Esophagus mucosa (tissue), 1 donor: Measurements from ENCODE around the gene COG4. TPM values are rescaled to one million over a fixed set of nuclear protein-coding genes. Genes with fewer than 3 reads are reported as not detected.
A peak's percentile ranks its signal among the peaks of the same experiment; 100 is the strongest.

Experiments
- ATAC-seq: fragments of 200-7000 bp; cut with Tn5 transposase; one replicate; pipeline ENCODE4 v1.9.1; 2020
- total RNA-seq: library from RNA; stranded (reverse); gene quantifications from one replicate; pipeline ENCODE4 v1.2.4, GENCODE V29; 2023
- donor health status: DM: yes; HTN: yes; CAD: no.

Gene COG4
- total RNA-seq, 1 donor from 2014 or later, result 53.2 TPM

DNA sequence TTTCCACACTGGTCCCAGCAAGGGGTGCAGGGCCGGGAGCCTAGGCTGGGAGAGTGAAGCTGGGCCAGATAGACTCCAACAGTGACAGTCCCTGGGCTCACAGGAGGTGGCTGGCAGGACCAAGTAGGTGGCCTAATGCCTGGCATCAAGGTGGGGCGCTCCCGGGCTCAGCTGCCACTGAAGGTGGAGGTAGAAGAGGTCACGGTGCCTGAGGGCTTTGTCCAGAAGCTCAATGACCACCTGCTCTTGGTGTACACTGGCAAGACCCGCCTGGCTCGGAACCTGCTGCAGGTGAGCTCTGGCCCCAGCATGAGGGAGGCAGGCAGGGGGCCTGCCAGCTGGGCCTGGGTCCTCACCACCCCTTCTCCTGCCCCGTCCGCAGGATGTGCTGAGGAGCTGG is 45.2 kb downstream of the COG4 start:
- ATAC-seq, result no peak

DNA sequence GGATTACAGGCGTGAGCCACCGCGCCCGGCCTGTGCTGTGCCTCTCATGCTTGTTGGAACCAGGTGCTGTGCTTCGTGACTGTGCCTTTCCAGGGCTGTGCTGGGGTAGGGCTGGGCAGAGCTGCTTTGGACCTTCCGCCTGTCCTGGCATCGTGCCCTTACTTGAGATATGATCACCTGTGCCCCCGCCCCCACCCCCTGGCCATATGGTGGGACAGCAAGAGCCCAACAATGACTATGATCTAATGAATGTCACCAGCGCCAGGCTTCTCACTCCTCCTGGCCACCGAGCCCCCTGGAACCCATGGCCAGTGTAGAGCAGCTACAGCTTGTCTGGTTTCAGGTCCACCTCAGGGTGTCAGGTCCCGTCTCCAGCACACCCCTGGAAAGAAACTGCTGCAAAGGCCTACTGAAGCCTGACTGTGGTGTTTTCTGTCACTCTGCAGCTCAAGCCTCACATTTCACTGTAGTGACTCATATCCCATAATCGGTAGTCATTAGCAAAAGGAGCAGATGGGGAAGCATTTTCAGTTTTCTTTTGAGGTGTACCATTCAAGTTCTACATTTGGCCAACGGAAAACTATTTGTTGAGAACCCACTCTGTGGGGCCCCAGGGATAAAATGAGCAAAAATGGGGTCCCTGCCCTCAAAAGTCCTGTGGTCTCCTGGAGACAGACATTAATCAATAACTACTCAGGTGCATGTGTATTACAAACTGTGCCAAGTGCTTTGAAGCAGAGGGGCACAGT is 46.9 kb downstream of the COG4 start:
- ATAC-seq, result peak; percentile 54

DNA sequence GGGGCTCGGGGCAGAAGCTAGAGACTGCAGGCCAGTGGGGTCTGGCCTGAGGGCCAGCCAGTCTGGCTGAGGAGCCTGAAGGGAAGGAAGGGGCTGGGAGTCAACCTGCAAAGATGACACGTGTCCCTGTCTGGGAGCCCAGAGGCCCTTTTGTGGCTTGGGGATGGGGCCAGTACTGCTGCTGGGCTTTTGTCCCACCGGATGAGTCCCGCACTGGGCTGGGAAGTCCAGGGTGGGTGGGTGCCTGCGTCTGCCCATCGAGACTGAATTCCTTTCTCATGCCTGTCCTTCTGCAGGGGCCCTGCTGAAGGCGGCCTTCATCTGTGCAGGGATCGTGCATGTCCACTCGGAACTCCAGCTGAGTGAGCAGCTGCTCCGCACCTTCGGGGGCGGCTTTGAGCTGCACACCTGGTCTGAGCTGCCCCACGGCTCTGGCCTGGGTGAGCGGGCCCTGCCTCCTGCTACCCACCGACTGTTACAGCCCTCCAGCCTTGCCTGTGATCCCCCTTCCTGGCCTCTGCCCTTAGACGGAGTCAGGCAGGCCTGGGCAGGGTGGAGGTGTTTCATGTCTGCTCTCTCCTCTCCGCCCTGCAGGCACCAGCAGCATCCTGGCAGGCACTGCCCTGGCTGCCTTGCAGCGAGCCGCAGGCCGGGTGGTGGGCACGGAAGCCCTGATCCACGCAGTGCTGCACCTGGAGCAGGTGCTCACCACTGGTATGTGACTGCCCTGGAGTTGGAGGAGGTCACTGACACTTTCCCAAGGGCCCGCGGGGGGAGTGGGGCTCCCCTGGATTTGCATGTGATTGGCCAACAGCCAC is 48.1 kb downstream of the COG4 start:
- peak; percentile 6 for ATAC-seq

DNA sequence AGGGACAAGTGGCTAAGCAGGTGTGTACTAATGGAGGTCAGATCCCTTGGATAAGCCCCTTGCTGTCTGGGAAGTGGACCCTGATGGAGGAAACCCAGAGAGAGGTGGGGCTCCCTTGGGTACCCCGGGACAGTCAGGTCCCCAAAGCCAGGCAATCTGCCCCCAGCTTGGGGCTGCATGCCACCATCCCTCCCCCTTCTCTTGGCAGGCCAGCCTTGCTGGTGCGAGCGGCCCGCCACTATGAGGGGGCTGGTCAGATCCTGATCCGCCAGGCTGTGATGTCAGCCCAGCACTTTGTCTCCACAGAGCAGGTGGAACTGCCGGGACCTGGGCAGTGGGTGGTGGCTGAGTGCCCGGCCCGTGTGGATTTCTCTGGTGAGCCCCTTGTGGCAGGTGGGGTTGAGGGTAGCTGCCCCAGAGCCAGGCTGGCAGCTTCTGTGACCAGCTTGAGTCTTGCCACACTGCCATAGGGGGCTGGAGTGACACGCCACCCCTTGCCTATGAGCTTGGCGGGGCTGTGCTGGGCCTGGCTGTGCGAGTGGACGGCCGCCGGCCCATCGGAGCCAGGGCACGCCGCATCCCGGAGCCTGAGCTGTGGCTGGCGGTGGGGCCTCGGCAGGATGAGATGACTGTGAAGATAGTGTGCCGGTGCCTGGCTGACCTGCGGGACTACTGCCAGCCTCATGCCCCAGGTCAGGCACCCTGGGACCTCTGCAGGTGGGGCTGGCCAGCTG is 48.9 kb downstream of the COG4 start:
- no peak for ATAC-seq

DNA sequence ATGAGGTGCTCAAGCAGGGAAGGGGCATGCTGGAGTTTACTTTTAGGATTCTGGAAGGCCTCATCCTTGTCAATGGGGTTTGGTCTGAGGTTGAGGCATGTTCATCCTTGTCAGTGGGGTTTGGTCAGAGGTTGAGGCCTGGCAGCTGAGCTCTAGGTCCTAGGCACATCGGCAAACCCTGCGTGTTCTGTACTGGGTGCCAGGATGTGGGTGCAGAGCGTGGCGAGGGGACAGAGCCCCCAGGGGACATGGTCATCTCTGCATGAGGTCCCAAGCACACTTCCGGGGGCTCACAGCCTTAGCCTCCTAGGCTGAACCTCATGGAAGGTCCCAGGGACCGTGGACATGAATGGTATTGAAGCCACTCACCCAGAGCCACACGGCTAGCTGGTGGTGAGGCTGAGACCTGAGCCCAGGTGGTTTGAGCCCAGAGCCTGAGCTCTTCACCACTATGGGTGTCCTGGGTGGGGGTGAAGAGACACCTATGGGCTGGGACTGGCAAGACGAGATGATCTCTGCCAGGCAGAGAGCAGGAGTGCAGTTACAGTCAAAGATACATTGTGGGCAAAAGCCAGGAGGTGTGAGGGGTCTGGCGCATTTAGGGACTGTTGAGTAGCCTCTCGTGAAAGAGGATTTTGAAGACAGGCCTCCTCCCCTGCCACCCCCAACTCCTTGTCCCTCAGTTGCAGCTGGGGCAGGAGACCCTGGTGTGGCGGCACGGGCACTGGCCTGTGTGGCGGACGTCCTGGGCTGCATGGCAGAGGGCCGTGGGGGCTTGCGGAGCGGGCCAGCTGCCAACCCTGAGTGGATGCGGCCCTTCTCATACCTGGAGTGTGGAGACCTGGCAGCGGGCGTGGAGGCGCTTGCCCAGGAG is 49.7 kb downstream of the COG4 start:
- no peak for ATAC-seq

DNA sequence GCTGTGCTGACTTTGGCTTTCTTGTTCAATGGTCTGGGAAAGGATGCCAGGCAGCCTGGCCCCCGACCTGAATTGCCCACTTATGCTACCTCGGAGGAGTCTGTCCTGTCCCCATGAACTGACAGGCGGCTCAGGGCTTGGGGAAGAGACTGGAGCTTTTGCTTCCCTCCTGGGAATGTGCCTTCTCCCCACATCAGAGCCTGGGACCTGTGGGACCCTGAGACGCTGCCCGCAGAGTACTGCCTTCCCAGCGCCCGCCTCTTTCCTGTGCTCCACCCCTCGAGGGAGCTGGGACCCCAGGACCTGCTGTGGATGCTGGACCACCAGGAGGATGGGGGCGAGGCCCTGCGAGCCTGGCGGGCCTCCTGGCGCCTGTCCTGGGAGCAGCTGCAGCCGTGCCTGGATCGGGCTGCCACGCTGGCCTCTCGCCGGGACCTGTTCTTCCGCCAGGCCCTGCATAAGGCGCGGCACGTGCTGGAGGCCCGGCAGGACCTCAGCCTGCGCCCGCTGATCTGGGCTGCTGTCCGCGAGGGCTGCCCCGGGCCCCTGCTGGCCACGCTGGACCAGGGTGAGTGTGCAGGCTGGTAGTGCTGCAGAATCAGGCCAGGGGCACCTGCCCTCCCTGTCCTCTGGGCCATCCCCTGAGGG is 50.4 kb downstream of the COG4 start:
- ATAC-seq, result no peak

DNA sequence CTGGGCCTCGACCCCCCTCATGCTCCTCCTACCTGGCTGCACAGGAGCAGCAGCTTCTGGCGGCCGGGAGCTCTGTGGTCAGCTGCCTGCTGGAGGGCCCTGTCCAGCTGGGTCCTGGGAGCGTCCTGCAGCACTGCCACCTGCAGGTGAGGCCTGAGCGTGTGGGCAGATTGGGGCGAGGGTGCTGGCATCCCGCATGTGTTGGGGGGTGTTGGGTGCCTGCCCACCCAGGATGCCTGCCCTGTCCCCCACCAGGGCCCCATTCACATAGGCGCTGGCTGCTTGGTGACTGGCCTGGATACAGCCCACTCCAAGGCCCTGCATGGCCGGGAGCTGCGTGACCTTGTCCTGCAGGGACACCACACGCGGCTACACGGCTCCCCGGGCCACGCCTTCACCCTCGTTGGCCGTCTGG is 52.4 kb downstream of the COG4 start:
- no peak for ATAC-seq

DNA sequence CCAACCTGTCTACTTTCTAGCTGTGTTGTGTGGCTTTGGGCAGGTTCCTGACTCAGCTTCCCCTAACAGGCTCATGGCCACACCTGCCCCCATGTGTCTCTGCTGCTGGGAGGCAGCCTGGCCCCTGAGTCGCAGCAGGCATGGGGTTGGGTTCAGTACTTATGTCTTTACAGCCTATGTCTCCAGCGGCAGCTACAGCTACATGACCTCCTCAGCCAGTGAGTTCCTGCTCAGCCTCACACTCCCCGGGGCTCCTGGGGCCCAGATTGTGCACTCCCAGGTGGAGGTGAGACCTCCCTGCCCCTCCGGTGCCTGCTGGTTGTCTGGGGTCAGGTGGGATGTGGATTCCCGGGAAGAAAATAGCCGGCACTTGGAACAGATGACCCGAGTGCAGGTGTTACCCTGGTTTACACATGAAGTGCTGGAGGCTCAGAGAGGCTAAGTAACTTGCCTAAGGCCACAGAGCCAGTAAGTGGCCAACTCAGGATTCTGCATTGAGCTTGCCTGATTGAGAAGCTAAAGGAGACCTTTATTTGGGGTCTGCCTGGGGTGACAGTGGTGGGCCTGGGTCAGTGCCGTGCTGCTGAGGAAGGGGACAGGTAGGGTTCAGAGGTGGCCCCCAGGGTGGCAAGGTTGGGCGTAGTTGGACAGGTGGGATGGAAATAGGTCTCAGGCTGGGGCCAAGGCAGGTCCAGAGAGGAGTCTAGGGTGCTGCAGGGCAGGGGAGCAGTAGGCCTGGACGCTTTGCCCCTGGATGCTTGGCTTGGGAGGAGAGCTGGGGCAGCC is 53.0 kb downstream of the COG4 start:
- ATAC-seq, result no peak

DNA sequence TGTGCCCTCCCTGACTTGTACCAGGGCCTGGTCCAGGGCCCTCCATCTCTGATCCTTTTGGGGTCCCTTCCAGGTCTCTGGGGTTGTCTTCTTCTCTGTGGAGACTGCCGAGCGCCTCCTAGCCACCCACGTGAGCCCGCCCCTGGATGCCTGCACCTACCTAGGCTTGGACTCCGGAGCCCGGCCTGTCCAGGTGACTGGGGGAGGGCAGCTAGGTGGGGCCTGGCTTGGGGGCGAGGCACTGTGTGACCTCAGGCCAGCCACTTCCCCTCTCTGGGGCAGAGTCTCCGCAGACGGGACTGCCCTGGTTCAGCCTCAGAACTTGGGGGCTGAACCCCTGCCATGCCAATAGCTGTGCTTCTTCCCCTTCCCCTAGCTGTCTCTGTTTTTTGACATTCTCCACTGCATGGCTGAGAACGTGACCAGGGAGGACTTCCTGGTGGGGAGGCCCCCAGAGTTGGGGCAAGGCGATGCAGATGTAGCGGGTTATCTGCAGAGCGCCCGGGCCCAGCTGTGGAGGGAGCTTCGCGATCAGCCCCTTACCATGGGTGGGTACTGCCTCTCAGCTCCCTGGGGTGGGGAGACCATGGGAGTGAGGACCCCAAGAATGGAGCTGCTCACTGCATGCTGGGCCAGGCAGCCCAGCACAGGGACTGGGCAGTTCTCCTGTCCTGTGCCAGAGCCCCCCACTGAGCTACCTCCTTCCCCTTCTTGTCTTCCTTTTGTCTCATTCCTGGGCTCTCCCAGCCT is 54.4 kb downstream of the COG4 start:
- no peak for ATAC-seq

DNA sequence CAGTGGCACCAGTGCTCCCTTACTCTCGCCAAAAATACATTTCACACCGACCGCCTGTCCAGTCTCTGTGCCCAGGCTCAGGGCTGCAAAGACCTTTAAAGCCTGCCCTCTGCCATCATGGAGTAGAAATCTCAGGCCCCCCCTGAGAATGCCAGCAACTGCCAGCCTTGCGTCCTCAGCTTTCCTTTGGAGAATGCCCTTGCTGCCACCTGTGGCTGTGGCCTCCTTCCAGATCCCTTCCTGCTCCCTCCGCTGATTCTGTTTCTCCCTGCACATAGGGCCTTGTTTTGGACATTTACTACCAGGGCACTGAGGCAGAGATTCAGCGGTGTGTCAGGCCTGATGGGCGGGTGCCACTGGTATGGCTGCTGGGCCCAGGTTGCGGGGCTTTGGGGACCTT is 55.7 kb downstream of the COG4 start:
- ATAC-seq, result no peak

DNA sequence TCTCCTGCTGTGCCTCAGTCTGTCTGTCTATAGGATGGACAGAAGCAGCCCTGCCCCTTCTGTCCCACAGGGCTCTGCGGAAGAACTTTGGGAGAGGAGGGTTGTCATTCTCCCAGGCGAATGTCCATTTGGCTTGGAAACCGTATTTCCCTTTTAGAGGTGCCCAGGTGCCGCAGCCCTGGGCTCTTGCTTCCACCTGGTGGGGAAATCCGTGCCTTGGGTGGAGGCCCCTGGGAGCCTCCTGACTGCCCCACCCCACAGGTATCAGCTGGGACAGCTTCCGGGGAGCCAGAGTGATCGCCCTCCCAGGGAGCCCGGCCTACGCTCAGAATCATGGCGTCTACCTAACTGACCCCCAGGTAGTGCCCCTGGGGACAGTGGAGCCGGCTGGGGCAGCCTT is 56.2 kb downstream of the COG4 start:
- ATAC-seq, result no peak

DNA sequence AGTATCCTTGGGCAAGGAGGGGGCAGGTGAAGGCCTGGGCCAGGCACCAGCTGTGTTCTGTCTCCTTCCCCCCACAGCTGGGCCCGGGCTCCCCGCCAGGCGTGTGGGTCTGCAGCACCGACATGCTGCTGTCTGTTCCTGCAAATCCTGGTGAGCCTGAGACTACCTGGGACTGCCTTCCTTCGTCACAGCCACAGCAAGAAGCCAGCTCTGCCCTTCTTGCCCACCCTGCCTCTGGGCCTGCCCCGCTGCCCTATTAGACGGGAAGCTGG is 56.6 kb downstream of the COG4 start:
- ATAC-seq, result no peak

DNA sequence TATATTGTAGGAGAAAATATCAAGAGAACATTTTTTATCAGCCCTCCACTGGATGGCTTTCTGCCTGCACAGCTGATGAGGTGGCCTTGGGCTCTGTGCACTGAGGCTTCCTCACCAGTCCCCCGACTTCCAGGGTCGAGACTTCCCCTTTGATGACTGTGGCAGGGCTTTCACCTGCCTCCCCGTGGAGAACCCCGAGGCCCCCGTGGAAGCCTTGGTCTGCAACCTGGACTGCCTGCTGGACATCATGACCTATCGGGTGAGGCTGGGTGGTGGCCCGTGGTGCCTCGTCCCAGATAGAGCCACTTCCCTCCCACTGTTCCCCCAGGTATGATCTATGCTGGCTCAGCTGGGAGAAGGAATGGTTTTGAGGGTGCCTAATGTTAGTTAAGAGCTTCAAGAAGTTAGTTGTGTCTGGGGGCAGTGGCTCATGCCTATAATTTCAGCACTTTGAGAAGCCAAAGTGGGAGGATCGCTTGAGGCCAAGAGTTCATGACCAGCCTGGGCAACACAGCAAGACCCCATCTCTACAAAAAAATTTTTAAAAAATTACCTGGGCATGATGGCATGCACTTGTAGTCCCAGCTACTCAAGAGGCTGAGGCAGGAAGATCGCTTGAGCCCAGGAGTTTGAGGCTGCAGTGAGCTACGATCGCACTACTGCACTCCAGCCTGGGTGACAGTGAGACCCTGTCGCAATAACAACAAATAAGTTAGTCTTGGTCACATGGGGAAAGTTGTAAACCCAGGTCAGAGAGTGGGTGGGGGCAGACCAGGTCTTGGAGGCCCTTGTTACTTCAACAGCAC is 57.2 kb downstream of the COG4 start:
- ATAC-seq, result no peak

DNA sequence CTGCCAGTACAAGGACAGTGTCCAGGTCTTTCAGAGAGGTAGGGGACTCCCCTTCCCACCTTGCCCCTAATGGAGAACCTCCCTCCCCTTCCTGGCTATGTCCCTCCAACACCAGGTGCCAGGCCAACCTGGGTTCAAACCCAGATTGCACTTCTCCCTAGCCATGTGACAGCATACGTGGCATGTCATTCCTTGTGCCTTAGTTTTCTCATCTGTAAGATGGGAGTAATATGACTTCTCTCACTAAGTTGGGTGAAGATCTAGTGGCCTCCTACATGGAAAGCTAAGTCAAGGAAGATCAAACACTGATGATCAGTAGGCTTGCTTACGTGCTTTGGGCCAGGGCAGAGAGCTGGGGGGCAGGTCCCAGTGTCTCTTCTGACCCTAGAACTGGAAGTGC is 60.1 kb downstream of the COG4 start:
- no peak for ATAC-seq

DNA sequence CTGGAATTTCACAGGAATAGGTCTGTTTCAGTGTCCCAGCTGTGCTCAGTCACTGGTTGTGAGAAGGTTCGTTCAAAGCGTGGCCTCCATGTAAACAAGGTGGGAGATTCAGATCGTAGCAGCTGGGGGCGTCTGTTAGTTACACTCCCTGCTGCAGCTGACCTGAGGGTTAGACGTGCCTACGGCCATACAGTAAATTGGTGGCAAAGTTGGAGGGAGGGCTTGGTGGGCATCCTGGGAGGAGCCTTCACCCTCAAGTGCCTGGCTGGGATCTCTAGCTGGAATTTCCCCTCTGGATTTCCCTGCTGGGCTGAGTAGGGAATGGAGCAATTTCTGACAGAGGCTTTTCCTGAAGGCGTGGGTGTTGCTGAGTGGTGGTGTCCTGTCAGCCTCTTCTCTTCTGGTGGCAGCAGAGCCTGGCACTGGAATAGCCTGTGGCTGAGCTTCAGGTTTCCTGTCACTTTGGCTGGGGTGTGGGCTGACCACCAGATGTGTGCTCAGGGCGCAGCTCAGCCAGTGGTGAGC is 62.6 kb downstream of the COG4 start:
- ATAC-seq, result peak; percentile 9

DNA sequence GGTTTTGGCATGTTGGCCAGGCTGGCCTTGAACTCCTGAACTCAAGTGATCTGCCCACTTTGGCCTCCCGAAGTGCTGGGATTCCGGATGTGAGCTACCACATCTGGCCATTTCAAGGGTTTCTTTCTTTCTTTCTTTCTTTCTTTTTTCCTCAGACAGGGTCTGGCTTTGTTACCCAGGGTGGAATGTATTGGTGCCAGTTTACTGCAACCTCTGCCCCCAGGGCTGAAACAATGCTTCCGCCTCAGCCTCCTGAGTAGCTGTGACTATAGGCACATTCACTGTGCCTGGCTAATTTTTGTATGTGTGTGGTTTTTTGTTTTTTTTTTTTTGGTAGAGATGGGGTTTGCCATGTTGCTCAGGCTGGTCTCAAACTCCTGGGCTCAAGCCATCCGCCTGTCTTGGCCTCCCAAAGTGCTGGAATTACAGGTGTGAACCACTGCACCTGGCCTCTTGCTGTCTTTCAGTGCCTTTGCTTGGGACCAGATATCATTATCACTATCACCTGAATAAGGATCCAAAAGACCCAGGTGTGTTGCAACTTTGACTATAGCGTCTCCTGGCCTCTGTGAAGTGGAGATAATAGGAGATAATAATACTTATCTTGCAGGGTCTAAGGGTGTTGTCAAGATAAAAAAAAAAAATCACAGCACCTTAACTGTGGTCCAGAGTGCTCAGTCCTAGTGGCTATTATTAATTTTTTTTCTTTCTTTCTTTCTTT is 65.7 kb downstream of the COG4 start:
- no peak for ATAC-seq

DNA sequence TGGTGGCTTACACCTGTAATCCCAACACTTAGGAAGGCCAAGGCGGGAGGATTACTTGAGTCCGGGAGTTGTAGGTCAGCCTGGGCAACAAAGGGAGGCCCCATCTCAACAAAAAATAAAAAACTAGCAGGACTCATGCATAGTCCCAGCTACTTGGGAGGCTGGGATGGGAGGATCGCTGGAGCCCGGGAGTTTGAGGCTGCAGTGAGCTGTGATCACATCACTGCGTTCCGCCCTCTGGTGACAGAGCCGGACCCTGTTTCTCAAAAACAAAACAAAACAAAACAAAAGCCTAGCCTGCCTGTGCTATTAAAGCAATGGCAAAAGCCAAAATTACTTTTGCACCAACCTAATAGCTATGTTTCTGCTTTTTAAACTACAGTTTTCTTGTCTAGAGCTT is 67.4 kb downstream of the COG4 start:
- ATAC-seq, result no peak

DNA sequence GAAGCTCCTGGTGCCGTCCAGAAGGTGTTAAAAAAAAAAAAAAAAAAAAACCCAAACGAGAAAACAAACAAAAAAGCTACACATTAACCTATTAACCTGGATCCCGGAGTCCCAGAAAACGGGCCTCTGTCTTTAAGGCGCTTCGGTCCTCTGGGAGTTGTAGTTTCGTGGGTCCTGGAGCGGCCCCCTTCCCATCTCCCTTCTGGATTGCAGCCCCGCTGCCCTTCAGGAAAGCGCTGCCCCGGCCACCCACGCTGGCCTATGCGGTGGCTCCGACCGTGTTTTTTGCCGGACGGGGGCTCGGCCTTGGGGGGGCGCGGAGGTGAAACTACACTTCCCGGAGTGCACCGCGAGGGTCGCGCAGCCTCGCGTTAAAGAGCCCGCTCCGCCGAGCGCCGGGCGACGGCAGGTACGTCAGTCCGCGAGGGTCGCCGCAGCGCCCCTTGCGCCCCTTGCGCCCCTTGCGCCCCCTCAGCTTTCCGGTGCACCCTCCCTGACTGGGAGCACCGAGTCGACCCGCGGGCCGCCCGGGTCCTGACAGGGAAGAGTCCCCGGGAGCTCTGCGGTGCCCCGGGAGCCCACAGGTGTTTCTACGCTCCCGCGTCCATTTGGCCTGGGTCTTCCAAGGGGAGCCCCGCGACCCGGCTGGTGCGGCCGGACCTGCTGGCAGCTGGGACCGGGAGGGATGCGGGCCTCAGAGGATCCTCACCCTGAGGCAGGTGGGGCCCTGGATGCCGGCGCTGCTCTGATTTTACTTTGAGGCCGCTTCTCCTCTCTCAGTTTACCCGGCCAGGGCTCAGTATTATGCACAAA is 68.9 kb downstream of the COG4 start, which contains the start of gene FCSK:
TSS of gene FCSK (plus strand) at position 374 of the 813 bp plus-strand sequence. CDS start 8,596 bp downstream, outside the sequence.
- ATAC-seq, result peak; percentile 78
